Stomach (tissue), 9 donors: Measurements from ENCODE around the gene LGALS3BP. TPM values are rescaled to one million over a fixed set of nuclear protein-coding genes. Genes with fewer than 3 reads are reported as not detected.
A peak's percentile ranks its signal among the peaks of the same experiment; 100 is the strongest.

ENCODE experiments used
- DNase-seq, 2 donors: peaks; one replicate each; pipeline versions ENCODE4 v3.0.0 to v3.0.0-alpha.2; 2013 to 2019
- H3K27ac ChIP-seq, 5 donors: fragments of 200-600 bp in 4 of 5; sonication (generic) in 4 of 5; one replicate each; pipeline ENCODE4 v1.5.1; 2013 to 2019; ENCODE audit warnings: mild to moderate bottlenecking in 1 of 5, moderate library complexity in 1 of 5
- H3K27me3 ChIP-seq, 3 donors: fragments of 200-600 bp; sonication (generic); one replicate each; pipeline ENCODE4 v1.5.1; 2017 to 2019; ENCODE audit warnings: mixed run types in 1 of 3
- H3K36me3 ChIP-seq, 4 donors: fragments of 200-600 bp; sonication (generic); 1 replicate in 3 of 4; 2 replicates in 1 of 4; pipeline ENCODE4 v1.5.1; 2016 to 2019
- H3K4me1 ChIP-seq, 4 donors: fragments of 200-600 bp; sonication (generic); one replicate each; pipeline ENCODE4 v1.5.1; 2016 to 2019
- H3K4me3 ChIP-seq, 4 donors: fragments of 200-600 bp; sonication (generic) in 3 of 4; one replicate each; pipeline ENCODE4 v1.5.1; 2016 to 2019; ENCODE audit warnings: mild to moderate bottlenecking in 1 of 4
- H3K9me3 ChIP-seq, 4 donors: fragments of 200-600 bp; sonication (generic); one replicate each; pipeline ENCODE4 v1.5.1; 2016 to 2019
- CTCF ChIP-seq, 7 experiments: fragments of 450-650 bp in 4 of 7; fragments of 200-600 bp in 3 of 7; sonication (generic) in 3 of 7; IDR thresholded peaks; one replicate each; pipeline ENCODE4 v1.5.1; 2016 to 2019; ENCODE audit warnings: antibody characterized with exemption in 7 of 7, control low read depth in 2 of 7, mild to moderate bottlenecking in 1 of 7
- EP300 ChIP-seq: sonication (generic); formaldehyde crosslinking; IDR thresholded peaks from one replicate; pipeline ENCODE4 v1.6.1; 2017; ENCODE audit warnings: antibody characterized with exemption
- POLR2A ChIP-seq, 4 donors: fragments of 450-650 bp; IDR thresholded peaks; one replicate each; pipeline ENCODE4 v1.6.1; 2016; ENCODE audit warnings: antibody characterized with exemption in 4 of 4, control low read depth in 2 of 4, mild to moderate bottlenecking in 1 of 4, moderate library complexity in 1 of 4
- POLR2AphosphoS5 ChIP-seq, 3 donors: sonication (generic); formaldehyde crosslinking; IDR thresholded peaks; one replicate each; pipeline ENCODE4 v1.6.1; 2016; ENCODE audit warnings: antibody characterized with exemption in 3 of 3
- WGBS, 5 donors: extraction: QIAGEN DNeasy Blood & Tissue Kit in 3 of 5; methylation state at CpG; one replicate each; pipeline versions ENCODE4 v1.1.5 to v1.1.7; 2013 to 2018; 5-methylcytosine and 5-hydroxymethylcytosine counted together
- intact Hi-C: fragments of 100-400 bp; cut with DNase I; formaldehyde crosslinking; loops from one replicate; pipeline ENCODE4 v1.15.1; 2023; ENCODE audit warnings: low total_unique reads
- polyA plus RNA-seq, 3 donors: library from polyadenylated mRNA; stranded (reverse); fragments of 200-250 nt; gene quantifications; one replicate each; pipeline ENCODE4 v1.2.3, GENCODE V29; 2013
- total RNA-seq, 5 donors: library from RNA; depleted of rRNA; stranded (reverse); fragments of >200 nt; gene quantifications; one replicate each; pipeline versions ENCODE4 v1.1.0 to v1.2.3, GENCODE V29; 2014 to 2016
- donor health status: healthy with polysubstance abuse.
- donor health status: Bipolar disorder and iron deficiency.
- donor health status: healthy.

The LGALS3BP gene
- total and polyA plus RNA-seq, 8 donors: 63.4 to 625 (median 192) TPM

GRCh38 chr17:78962345-78962983 is 17.3 kb downstream of the LGALS3BP start:
- Histone ChIP-seq H3K36me3 (peaks cover 0 to 19% (median 14%) of the 10 kb centered on the region in 4 donors), H3K9me3 (no peaks in the 10 kb centered on the region), H3K4me3 (no peak overlapping the region), H3K4me1 (peaks cover 0 to 10% (median 7%) of the 10 kb centered on the region in 4 donors), H3K27ac (peak overlapping the region in 2 of 5 donors; percentile 49 to 64), H3K27me3 (no peaks in the 10 kb centered on the region)
- peak; percentile 38 to 69 for DNase-seq
- TF ChIP-seq POLR2A (IDR thresholded peaks at IDR 0.05) (no peak), CTCF (IDR thresholded peaks at IDR 0.05) (no peak)
- intact Hi-C loops: no loop called here
- WGBS, 5 donors: 70 to 82% (median 79%) methylated on average over 17 to 19 of the region's 19 CpGs

GRCh38 chr17:78961571-78961970 is 18.2 kb downstream of the LGALS3BP start:
- DNase-seq: no peak
- H3K9me3 ChIP-seq: no peaks in the 10 kb centered on the region
- no peak overlapping the region for H3K4me3 ChIP-seq
- no peaks in the 10 kb centered on the region for H3K27me3 ChIP-seq
- 92 to 96% (median 93%) methylated on average over 4 of the region's 4 CpGs for WGBS, 5 donors
- peak overlapping the region in 1 of 5 donors; percentile 64 for H3K27ac ChIP-seq
- peaks cover 0 to 10% (median 7%) of the 10 kb centered on the region in 4 donors for H3K4me1 ChIP-seq
- peaks cover 0 to 10% (median 5%) of the 10 kb centered on the region in 4 donors for H3K36me3 ChIP-seq
- TF ChIP-seq EP300 (no peak), POLR2AphosphoS5 (IDR thresholded peaks at IDR 0.05) (no peak), POLR2A (IDR thresholded peaks at IDR 0.05) (no peak), CTCF (IDR thresholded peaks at IDR 0.05) (no peak)
- intact Hi-C loops: no loop called here

GRCh38 chr17:78960928-78961327 is 18.8 kb downstream of the LGALS3BP start:
- Histone ChIP-seq H3K9me3 (no peaks in the 10 kb centered on the region), H3K27ac (peak overlapping the region in 3 of 5 donors; percentile 14 to 64 (median 24)), H3K27me3 (no peaks in the 10 kb centered on the region), H3K4me1 (peaks cover 0 to 10% (median 7%) of the 10 kb centered on the region in 4 donors), H3K4me3 (no peak overlapping the region), H3K36me3 (peaks cover 0 to 7% (median 3%) of the 10 kb centered on the region in 4 donors)
- intact Hi-C loops: no loop called here
- TF ChIP-seq EP300: no peak
- TF ChIP-seq POLR2AphosphoS5 (IDR thresholded peaks at IDR 0.05): peak in 1 of 3 donors; percentile 20
- TF ChIP-seq POLR2A (IDR thresholded peaks at IDR 0.05): no peak
- 32 to 56% (median 38%) methylated on average over 5 of the region's 5 CpGs for WGBS, 5 donors
- peak in 1 of 2 donors; percentile 32 for DNase-seq

GRCh38 chr17:78959803-78960202 is 19.9 kb downstream of the LGALS3BP start:
- 92 to 98% (median 95%) methylated on average over 11 to 12 of the region's 12 CpGs for WGBS, 5 donors

GRCh38 chr17:78958641-78959127 is 21.0 kb downstream of the LGALS3BP start:
- 57 to 75% (median 60%) methylated on average over 6 to 7 of the region's 7 CpGs for WGBS, 5 donors
- no peaks in the 10 kb centered on the region for H3K36me3 ChIP-seq
- intact Hi-C loops: no loop called here
- peak overlapping the region; percentile 43 to 76 (median 53) for H3K27ac ChIP-seq
- peaks cover 0 to 10% (median 7%) of the 10 kb centered on the region in 4 donors for H3K4me1 ChIP-seq
- peak in 2 of 3 donors; percentile 10 to 37 for TF ChIP-seq POLR2AphosphoS5 (IDR thresholded peaks at IDR 0.05)
- no peak for TF ChIP-seq CTCF (IDR thresholded peaks at IDR 0.05)
- H3K27me3 ChIP-seq: no peaks in the 10 kb centered on the region
- H3K9me3 ChIP-seq: no peaks in the 10 kb centered on the region
- H3K4me3 ChIP-seq: no peak overlapping the region
- DNase-seq: peak; percentile 71 to 77

More at GRCh38 chr17:78959803-78960202, 19.9 kb downstream of the LGALS3BP start:
- no peaks in the 10 kb centered on the region for H3K36me3 ChIP-seq
- intact Hi-C loops: no loop called here
- no peak overlapping the region for H3K4me3 ChIP-seq
- DNase-seq: no peak
- TF ChIP-seq POLR2A (IDR thresholded peaks at IDR 0.05): no peak
- no peak overlapping the region for H3K27ac ChIP-seq
- H3K9me3 ChIP-seq: no peaks in the 10 kb centered on the region
- H3K27me3 ChIP-seq: no peaks in the 10 kb centered on the region
- H3K4me1 ChIP-seq: peaks cover 0 to 10% (median 7%) of the 10 kb centered on the region in 4 donors
